ENCODE results near the gene PHF21A.

PHF21A gene

GRCh38 chr11:45919806-45920530 lies 201.3 kb downstream of the PHF21A start:
- Histone ChIP-seq H3K9ac (no peak overlapping the region), H3K27me3 (ENCODE audit: control insufficient read depth, insufficient read depth, low read length) (no peaks in the 10 kb centered on the region), H3K9me3 (ENCODE audit: control insufficient read depth, low read length) (no peaks in the 10 kb centered on the region), H3K4me2 (ENCODE audit: low read length) (no peak overlapping the region), H3K79me2 (no peaks in the 10 kb centered on the region), H3K27ac (no peak overlapping the region), H3K4me3 (ENCODE audit: low read depth, low read length) (no peak overlapping the region), H3K4me1 (peaks cover 5% of the 10 kb centered on the region), H2AFZ (no peak overlapping the region), H3K36me3 (ENCODE audit: control insufficient read depth, insufficient read depth, low read length) (no peaks in the 10 kb centered on the region)
- no peak for TF ChIP-seq CTCF (IDR thresholded peaks at IDR 0.05)

GRCh38 chr11:45918962-45919675 lies 202.1 kb downstream of the PHF21A start:
- H3K79me2 ChIP-seq, result no peaks in the 10 kb centered on the region
- H3K4me2 ChIP-seq (ENCODE audit: low read length), result peak overlapping the region; percentile 93
- H3K4me1 ChIP-seq, result peaks cover 5% of the 10 kb centered on the region
- H3K9me3 ChIP-seq (ENCODE audit: control insufficient read depth, low read length), result no peaks in the 10 kb centered on the region
- H3K9ac ChIP-seq, result no peak overlapping the region
- no peaks in the 10 kb centered on the region for H3K27me3 ChIP-seq (ENCODE audit: control insufficient read depth, insufficient read depth, low read length)
- no peak overlapping the region for H2AFZ ChIP-seq
- H3K36me3 ChIP-seq (ENCODE audit: control insufficient read depth, insufficient read depth, low read length), result no peaks in the 10 kb centered on the region
- TF ChIP-seq CTCF (IDR thresholded peaks at IDR 0.05), result no peak
- H3K27ac ChIP-seq, result no peak overlapping the region
- H3K4me3 ChIP-seq (ENCODE audit: low read depth, low read length), result peak overlapping the region; percentile 94

GRCh38 chr11:45918331-45918941 lies 202.8 kb downstream of the PHF21A start:
- Histone ChIP-seq H3K27me3 (ENCODE audit: control insufficient read depth, insufficient read depth, low read length) (no peaks in the 10 kb centered on the region), H3K9ac (no peak overlapping the region), H3K36me3 (ENCODE audit: control insufficient read depth, insufficient read depth, low read length) (no peaks in the 10 kb centered on the region), H2AFZ (peak overlapping the region; percentile 86), H3K9me3 (ENCODE audit: control insufficient read depth, low read length) (no peaks in the 10 kb centered on the region), H3K27ac (peak overlapping the region; percentile 88), H3K4me1 (peaks cover 5% of the 10 kb centered on the region), H3K4me2 (ENCODE audit: low read length) (peak overlapping the region; percentile 93), H3K4me3 (ENCODE audit: low read depth, low read length) (peak overlapping the region; percentile 94), H3K79me2 (no peaks in the 10 kb centered on the region)
- no peak for TF ChIP-seq CTCF (IDR thresholded peaks at IDR 0.05)

GRCh38 chr11:45917623-45918330 lies 203.5 kb downstream of the PHF21A start, which contains the start of gene PEX16:
Gene PEX16, minus strand, starts transcription at chr11:45917877. Its CDS starts 66 bp downstream, at chr11:45917811.
- Histone ChIP-seq H3K9ac (no peak within 1 kb of the TSS), H3K4me1 (peaks cover 5% of the 10 kb centered on the region)
- no peak for TF ChIP-seq CTCF (IDR thresholded peaks at IDR 0.05)

More at GRCh38 chr11:45917623-45918330, 203.5 kb downstream of the PHF21A start, which contains the start of gene PEX16:
- Histone ChIP-seq H3K36me3 (ENCODE audit: control insufficient read depth, insufficient read depth, low read length) (no peaks in the 10 kb centered on the region), H3K27ac (peak within 1 kb of the TSS; percentile 88), H2AFZ (peak within 1 kb of the TSS; percentile 86), H3K27me3 (ENCODE audit: control insufficient read depth, insufficient read depth, low read length) (no peaks in the 10 kb centered on the region), H3K4me2 (ENCODE audit: low read length) (peak within 1 kb of the TSS; percentile 93), H3K4me3 (ENCODE audit: low read depth, low read length) (peak within 1 kb of the TSS; percentile 94), H3K79me2 (no peaks in the 10 kb centered on the region), H3K9me3 (ENCODE audit: control insufficient read depth, low read length) (no peaks in the 10 kb centered on the region)
